ENCODE data around the gene KSR1.

DNA sequence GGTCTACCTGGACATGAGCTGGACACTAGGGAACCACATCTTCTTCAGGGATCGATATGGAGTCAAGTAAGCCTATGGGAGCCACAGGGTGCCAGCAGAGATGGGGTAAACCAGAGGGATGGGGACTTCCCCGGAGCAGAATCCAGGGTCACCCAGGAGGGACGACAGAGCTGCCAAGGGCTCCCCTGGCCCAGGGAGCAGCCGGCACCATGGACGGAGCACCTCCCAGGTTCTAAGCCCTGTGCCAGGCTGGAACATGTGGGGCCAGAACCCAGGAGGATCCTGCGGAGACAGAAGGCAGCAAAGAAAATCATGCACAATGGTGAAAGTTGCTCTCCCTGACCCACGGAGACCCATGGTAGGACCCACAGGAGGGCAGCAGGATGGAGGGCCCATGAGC lies 33.6 kb upstream of the KSR1 start:
- TF ChIP-seq FOXK2 (IDR thresholded peaks at IDR 0.05), result no peak
- no peak for TF ChIP-seq NFRKB (IDR thresholded peaks at IDR 0.05)
